Testis (tissue), 2 donors: ENCODE measurements around the gene HIF1A.

ENCODE experiments used
- POLR2A ChIP-seq: fragments of 450-650 bp; IDR thresholded peaks from one replicate; pipeline ENCODE4 v1.6.1; 2017; ENCODE audit warnings: antibody characterized with exemption, mild to moderate bottlenecking, moderate library complexity
- TF ChIP-seq, protein P1 (sequence below), 3 experiments: fragments of 450-650 bp in 2 of 3; fragments of 200-600 bp in 1 of 3; sonication (generic) in 1 of 3; IDR thresholded peaks; one replicate each; pipeline ENCODE4 v1.5.1; 2016 to 2019; ENCODE audit warnings: antibody characterized with exemption in 3 of 3, mild to moderate bottlenecking in 2 of 3, moderate library complexity in 1 of 3

DNA sequence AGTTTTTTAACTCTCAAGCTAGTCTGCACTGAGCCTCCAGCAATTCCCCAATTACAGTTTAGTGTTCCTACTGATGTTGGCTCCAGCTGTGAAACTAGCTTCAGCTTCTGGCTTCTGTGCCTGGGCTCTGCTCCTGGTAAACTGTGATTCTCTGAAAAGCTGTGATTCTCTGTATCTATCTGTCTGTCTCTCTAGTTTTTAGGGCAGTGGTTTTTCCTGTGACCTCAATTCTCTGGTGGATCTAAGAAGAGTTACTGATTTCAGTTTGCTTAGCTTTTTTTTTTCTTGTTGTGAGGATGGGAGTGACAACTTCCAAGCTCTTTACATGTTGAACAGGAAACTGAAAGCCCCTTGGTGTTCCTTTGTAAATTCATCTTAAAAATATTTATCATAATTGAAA lies 3.8 kb upstream of the HIF1A start:
- TF ChIP-seq, protein P1, sequence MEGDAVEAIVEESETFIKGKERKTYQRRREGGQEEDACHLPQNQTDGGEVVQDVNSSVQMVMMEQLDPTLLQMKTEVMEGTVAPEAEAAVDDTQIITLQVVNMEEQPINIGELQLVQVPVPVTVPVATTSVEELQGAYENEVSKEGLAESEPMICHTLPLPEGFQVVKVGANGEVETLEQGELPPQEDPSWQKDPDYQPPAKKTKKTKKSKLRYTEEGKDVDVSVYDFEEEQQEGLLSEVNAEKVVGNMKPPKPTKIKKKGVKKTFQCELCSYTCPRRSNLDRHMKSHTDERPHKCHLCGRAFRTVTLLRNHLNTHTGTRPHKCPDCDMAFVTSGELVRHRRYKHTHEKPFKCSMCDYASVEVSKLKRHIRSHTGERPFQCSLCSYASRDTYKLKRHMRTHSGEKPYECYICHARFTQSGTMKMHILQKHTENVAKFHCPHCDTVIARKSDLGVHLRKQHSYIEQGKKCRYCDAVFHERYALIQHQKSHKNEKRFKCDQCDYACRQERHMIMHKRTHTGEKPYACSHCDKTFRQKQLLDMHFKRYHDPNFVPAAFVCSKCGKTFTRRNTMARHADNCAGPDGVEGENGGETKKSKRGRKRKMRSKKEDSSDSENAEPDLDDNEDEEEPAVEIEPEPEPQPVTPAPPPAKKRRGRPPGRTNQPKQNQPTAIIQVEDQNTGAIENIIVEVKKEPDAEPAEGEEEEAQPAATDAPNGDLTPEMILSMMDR (IDR thresholded peaks at IDR 0.05), result no peak
- no peak for TF ChIP-seq POLR2A
